Liver (tissue), 9 donors: ENCODE measurements around the gene MAMDC4. TPM values are rescaled to one million over a fixed set of nuclear protein-coding genes. Genes with fewer than 3 reads are reported as not detected.

ENCODE experiments used
- DNase-seq: peaks from one replicate; pipeline ENCODE4 v3.0.0-alpha.2; 2017; ENCODE audit warnings: low spot score
- H3K27ac ChIP-seq, 2 donors: one replicate each; pipeline ENCODE4 v1.7.0; 2013; ENCODE audit warnings: inconsistent platforms in 2 of 2, low read length in 2 of 2, control low read depth in 1 of 2, low read depth in 1 of 2, mild to moderate bottlenecking in 1 of 2
- H3K27me3 ChIP-seq, 4 donors: one replicate each; pipeline versions ENCODE4 v1.6.1 to v1.7.0; 2013; ENCODE audit warnings: low read length in 3 of 4, inconsistent platforms in 1 of 4, mild to moderate bottlenecking in 1 of 4, moderate library complexity in 1 of 4; ENCODE audit not compliant: control insufficient read depth in 4 of 4, insufficient read depth in 4 of 4
- H3K36me3 ChIP-seq, 4 donors: one replicate each; pipeline versions ENCODE4 v1.6.1 to v1.7.0; 2013; ENCODE audit warnings: low read length in 3 of 4, mild to moderate bottlenecking in 3 of 4, low read depth in 1 of 4, moderate library complexity in 1 of 4; ENCODE audit not compliant: control insufficient read depth in 4 of 4, insufficient read depth in 3 of 4
- H3K4me1 ChIP-seq, 4 donors: one replicate each; pipeline versions ENCODE4 v1.6.1 to v1.7.0; 2013; ENCODE audit warnings: low read length in 3 of 4, mild to moderate bottlenecking in 3 of 4, moderate library complexity in 1 of 4; ENCODE audit not compliant: control insufficient read depth in 4 of 4, insufficient read depth in 4 of 4
- H3K4me3 ChIP-seq, 3 donors: one replicate each; pipeline versions ENCODE4 v1.6.1 to v1.7.0; 2013; ENCODE audit warnings: low read length in 3 of 3, control low read depth in 1 of 3, low read depth in 1 of 3, mild to moderate bottlenecking in 1 of 3
- H3K9ac ChIP-seq, 2 donors: one replicate each; pipeline ENCODE4 v1.7.0; 2013; ENCODE audit warnings: low read length in 2 of 2, mild to moderate bottlenecking in 2 of 2, moderate library complexity in 2 of 2, control low read depth in 1 of 2, low read depth in 1 of 2
- H3K9me3 ChIP-seq, 4 donors: one replicate each; pipeline versions ENCODE4 v1.6.1 to v1.7.0; 2013; ENCODE audit warnings: low read length in 3 of 4; ENCODE audit not compliant: control insufficient read depth in 4 of 4
- ATF3 ChIP-seq: IDR thresholded peaks from 2 replicates; pipeline ENCODE4 v1.6.1; 2016; ENCODE audit warnings: antibody characterized with exemption
- CTCF ChIP-seq: fragments of 150-350 bp; IDR thresholded peaks from 2 replicates; pipeline ENCODE4 v1.5.1; 2017; ENCODE audit warnings: improper control_type of control experiment, low read depth, low read length; ENCODE audit not compliant: missing input control
- EGR1 ChIP-seq, 2 donors: IDR thresholded peaks; 2 replicates each; pipeline ENCODE4 v1.6.1; 2016 to 2018; ENCODE audit warnings: antibody characterized with exemption in 2 of 2, low read depth in 2 of 2
- FOXA1 ChIP-seq: IDR thresholded peaks from 2 replicates; pipeline ENCODE4 v1.6.1; 2016; ENCODE audit warnings: antibody characterized with exemption
- FOXA2 ChIP-seq: IDR thresholded peaks from 2 replicates; pipeline ENCODE4 v1.6.1; 2016; ENCODE audit warnings: antibody characterized with exemption
- GABPA ChIP-seq, 2 donors: IDR thresholded peaks in 1 of 2; conservative IDR thresholded peaks in 1 of 2; 2 replicates each; pipeline ENCODE4 v1.6.1; 2016; ENCODE audit warnings: antibody characterized with exemption in 2 of 2, mild to moderate bottlenecking in 1 of 2, moderate library complexity in 1 of 2
- HNF4A ChIP-seq, 2 donors: conservative IDR thresholded peaks; 2 replicates each; pipeline ENCODE4 v1.6.1; 2016; ENCODE audit warnings: antibody characterized with exemption in 2 of 2, mild to moderate bottlenecking in 2 of 2
- HNF4G ChIP-seq: IDR thresholded peaks from 2 replicates; pipeline ENCODE4 v1.6.1; 2016; ENCODE audit warnings: antibody characterized with exemption
- JUND ChIP-seq, 2 donors: IDR thresholded peaks; 2 replicates each; pipeline ENCODE4 v1.6.1; 2016; ENCODE audit warnings: antibody characterized with exemption in 2 of 2
- MAX ChIP-seq: IDR thresholded peaks from 2 replicates; pipeline ENCODE4 v1.6.1; 2016; ENCODE audit warnings: antibody characterized with exemption
- NR2F2 ChIP-seq: IDR thresholded peaks from 2 replicates; pipeline ENCODE4 v1.6.1; 2016; ENCODE audit warnings: antibody characterized with exemption
- RAD21 ChIP-seq, 2 donors: IDR thresholded peaks; 2 replicates each; pipeline ENCODE4 v1.6.1; 2016; ENCODE audit warnings: antibody characterized with exemption in 2 of 2, mild to moderate bottlenecking in 2 of 2
- REST ChIP-seq: IDR thresholded peaks from 2 replicates; pipeline ENCODE4 v1.6.1; 2016; ENCODE audit warnings: antibody characterized with exemption, mild to moderate bottlenecking
- RXRA ChIP-seq, 2 donors: IDR thresholded peaks; 2 replicates each; pipeline ENCODE4 v1.6.1; 2017 to 2018; ENCODE audit warnings: antibody characterized with exemption in 2 of 2, mild to moderate bottlenecking in 1 of 2
- SP1 ChIP-seq: IDR thresholded peaks from 2 replicates; pipeline ENCODE4 v1.6.1; 2018; ENCODE audit warnings: antibody characterized with exemption, mild to moderate bottlenecking
- TAF1 ChIP-seq: conservative IDR thresholded peaks from 2 replicates; pipeline ENCODE4 v1.6.1; 2016; ENCODE audit warnings: antibody characterized with exemption, mild to moderate bottlenecking
- YY1 ChIP-seq: IDR thresholded peaks from 2 replicates; pipeline ENCODE4 v1.6.1; 2016; ENCODE audit warnings: antibody characterized with exemption, mild to moderate bottlenecking
- ZBTB33 ChIP-seq: IDR thresholded peaks from 2 replicates; pipeline ENCODE4 v1.6.1; 2016; ENCODE audit warnings: antibody characterized with exemption
- WGBS: extraction: QIAGEN DNeasy Blood & Tissue Kit; methylation state at CpG from one replicate; pipeline ENCODE4 v1.1.7; 2013; 5-methylcytosine and 5-hydroxymethylcytosine counted together
- polyA plus RNA-seq, 2 donors: library from polyadenylated mRNA; stranded (reverse) in 1 of 2; unstranded in 1 of 2; fragments of 200-250 nt in 1 of 2; fragments of >200 nt in 1 of 2; fragmentation: Nextera tagmentation in 1 of 2; extraction: Ambion mirVana in 1 of 2; gene quantifications; one replicate each; pipeline versions ENCODE4 v1.2.1 to v1.2.3, GENCODE V29; 2013 to 2015
- total RNA-seq, 2 donors: library from RNA; depleted of rRNA; stranded (reverse); fragments of >200 nt; gene quantifications; one replicate each; pipeline ENCODE4 v1.2.3, GENCODE V29; 2014
- donor health status: healthy.
- donor health status: healthy.
- donor health status: healthy.
- donor health status: healthy.
- donor health status: healthy.

Gene MAMDC4
- total and polyA plus RNA-seq, 4 donors, result 2.4 to 8.1 (median 3.9) TPM

- TF ChIP-seq REST (peak; percentile 90), RAD21 (IDR thresholded peaks at IDR 0.05) (peak; percentile 43 to 48), JUND (IDR thresholded peaks at IDR 0.05) (peak in 1 of 2 donors; percentile 51)
Observed at GRCh38 chr9:136902259-136902821, 50.2 kb downstream of the MAMDC4 start (continued).

- H3K36me3 ChIP-seq, result peaks cover 2 to 18% (median 12%) of the 10 kb centered on the region in 4 donors
- 36% methylated on average over 12 of the region's 12 CpGs for WGBS
- peaks cover 12 to 31% (median 20%) of the 10 kb centered on the region in 4 donors for H3K4me1 ChIP-seq
- peak overlapping the region; percentile 83 to 94 for H3K27ac ChIP-seq
- no peak for DNase-seq
- TF ChIP-seq GABPA (IDR thresholded peaks at IDR 0.05 in 1 of 2, conservative IDR thresholded peaks at IDR 0.05 in 1 of 2), result no peak
- peak in 1 of 2 donors; percentile 70 for TF ChIP-seq RXRA (IDR thresholded peaks at IDR 0.05)
- no peak for TF ChIP-seq JUND (IDR thresholded peaks at IDR 0.05)
- TF ChIP-seq ATF3, result no peak
- no peak for TF ChIP-seq CTCF
- no peak for TF ChIP-seq REST
- peak in 1 of 2 donors; percentile 19 for TF ChIP-seq HNF4A (conservative IDR thresholded peaks at IDR 0.05)
- peak in 1 of 2 donors; percentile 11 for TF ChIP-seq EGR1 (IDR thresholded peaks at IDR 0.05; ENCODE audit: low read depth in 2 of 2)
- no peak for TF ChIP-seq HNF4G
- TF ChIP-seq RAD21 (IDR thresholded peaks at IDR 0.05), result no peak
- no peak for TF ChIP-seq ZBTB33
- no peak for TF ChIP-seq FOXA1
- TF ChIP-seq YY1, result peak; percentile 31
- TF ChIP-seq FOXA2, result no peak
- TF ChIP-seq MAX, result no peak
- no peak for TF ChIP-seq SP1
- TF ChIP-seq TAF1, result no peak
- TF ChIP-seq NR2F2, result peak; percentile 37
- no peak overlapping the region for H3K4me3 ChIP-seq
- peak overlapping the region in 1 of 2 donors; percentile 91 for H3K9ac ChIP-seq
- no peaks in the 10 kb centered on the region for H3K9me3 ChIP-seq
- H3K27me3 ChIP-seq, result no peaks in the 10 kb centered on the region
Observed at GRCh38 chr9:136903041-136903554, 51.0 kb downstream of the MAMDC4 start.
